ENCODE data around the gene TDRD12.

- TF ChIP-seq POLR2A (IDR thresholded peaks at IDR 0.05; ENCODE audit: extremely low read depth, insufficient read length) (no peak), CTCF (IDR thresholded peaks at IDR 0.05; ENCODE audit: low read depth, low read length) (no peak)
Measured at GRCh38 chr19:32843716-32844245, 124.2 kb downstream of the TDRD12 start.

Data from NB4 (cell line).